Heart right ventricle (tissue), 16 donors: ENCODE results near the gene SMC4. TPM values are rescaled to one million over a fixed set of nuclear protein-coding genes. Genes with fewer than 3 reads are reported as not detected.

Source experiments
- ATAC-seq, 8 donors: fragments of 200-7000 bp; cut with Tn5 transposase; one replicate each; pipeline ENCODE4 v1.9.1; 2020; ENCODE audit warnings: mild to moderate bottlenecking in 8 of 8, moderate library complexity in 8 of 8, moderate number of reproducible peaks in 1 of 8
- DNase-seq, 2 donors: peaks; one replicate each; pipeline ENCODE4 v3.0.0-alpha.2; 2020
- H3K27ac ChIP-seq, 10 donors: fragments of 200-600 bp; sonication (generic) in 2 of 10; one replicate each; pipeline versions ENCODE4 v1.5.0 to v1.8.0; 2020 to 2022; ENCODE audit warnings: mild to moderate bottlenecking in 3 of 10
- H3K27me3 ChIP-seq, 7 donors: fragments of 200-600 bp; one replicate each; pipeline ENCODE4 v1.8.0; 2021 to 2022; ENCODE audit warnings: mild to moderate bottlenecking in 2 of 7
- H3K36me3 ChIP-seq, 9 donors: fragments of 200-600 bp; sonication (generic) in 1 of 9; one replicate each; pipeline versions ENCODE4 v1.5.0 to v1.8.0; 2020 to 2022; ENCODE audit warnings: mild to moderate bottlenecking in 2 of 9
- H3K4me1 ChIP-seq, 9 donors: fragments of 200-600 bp; sonication (generic) in 1 of 9; one replicate each; pipeline versions ENCODE4 v1.5.0 to v1.8.0; 2020 to 2022; ENCODE audit warnings: mild to moderate bottlenecking in 4 of 9
- H3K4me3 ChIP-seq, 10 donors: fragments of 200-600 bp; sonication (generic) in 2 of 10; one replicate each; pipeline versions ENCODE4 v1.5.0 to v1.8.0; 2020 to 2022; ENCODE audit warnings: mild to moderate bottlenecking in 7 of 10, moderate library complexity in 2 of 10
- H3K9me3 ChIP-seq, 11 donors: fragments of 200-600 bp in 10 of 11; sonication (generic) in 2 of 11; one replicate each; pipeline versions ENCODE4 v1.5.0 to v1.8.0; 2013 to 2022; ENCODE audit warnings: mild to moderate bottlenecking in 2 of 11, control low read depth in 1 of 11, moderate library complexity in 1 of 11
- WGBS, 2 donors: extraction: QIAGEN DNeasy Blood & Tissue Kit; methylation state at CpG; one replicate each; pipeline ENCODE4 v1.1.7; 2013; ENCODE audit warnings: inconsistent platforms in 1 of 2; 5-methylcytosine and 5-hydroxymethylcytosine counted together
- intact Hi-C, 10 donors: fragments of 100-400 bp; cut with DNase I; formaldehyde crosslinking; loops; one replicate each; pipeline versions ENCODE4 v1.11.1 to v1.14.2; 2022
- microRNA-seq, 2 donors: library from miRNA; unstranded; fragments of <30 nt; microRNA quantifications; one replicate each; pipeline ENCODE4 v1.2.0, GENCODE V29; 2021
- polyA plus RNA-seq, 2 donors: library from polyadenylated mRNA; stranded (reverse); fragments of 200-250 nt; gene quantifications; one replicate each; pipeline ENCODE4 v1.2.3, GENCODE V29; 2013
- total RNA-seq, 10 donors: library from RNA; stranded (reverse); fragmentation: NEBNext Ultra II Directional in 3 of 10; extraction: Animal tissue kit (Norgen Biotek cat#: 25700) in 3 of 10; gene quantifications; one replicate each; pipeline versions ENCODE4 v1.2.1 to v1.2.4, GENCODE V29; 2021 to 2023
- TF ChIP-seq, protein P1 (sequence below), 9 donors: fragments of 200-600 bp; sonication (generic) in 2 of 9; IDR thresholded peaks; one replicate each; pipeline versions ENCODE4 v1.5.0 to v1.8.0; 2021 to 2022; ENCODE audit warnings: antibody characterized with exemption in 9 of 9, mild to moderate bottlenecking in 5 of 9, moderate library complexity in 1 of 9
- donor health status: Arrhythmogenic right ventricular cardiomyopathy.
- donor health status: ischemic (EF 13 %, LVEDD 7.1; RV severe dilation, severe dysfunction).
- donor health status: healthy with polysubstance abuse.
- donor health status: DM: no; HTN: yes; CAD: no.
- donor health status: DM: no; HTN: no; CAD: no.
- donor health status: ischemic (EF 25% LVEDD 6.9; RV normal size, moderate dysfunction).
- donor health status: ischemic (EF 25% LVEDD 5.7; RV mildly dilated, moderate dysfunction).
- donor health status: healthy.
- donor health status: DM: yes; HTN: yes; CAD: no.
- donor health status: Ischemic cardiomyopathy.
- donor health status: ischemic (EF 35%, LVEDD 5.7; RV mildly dilated, moderate dysfunction).
- donor health status: nonischemic (EF 11% LVEDD 7.7; RV severe dilation, severe dysfunction).
- donor health status: DM: yes; HTN: yes; CAD: no.
- donor health status: PGD.
- donor health status: ischemic (EF 29% LVEDD 5.4; RV normal size, mild dysfunction).
- donor health status: nonischemic (EF 23%, LVEDD 6.1; RV moderate dilation, normal function).

SMC4 gene
- total and polyA plus RNA-seq, 12 donors, result 8.9 to 38.6 (median 17.3) TPM

DNA sequence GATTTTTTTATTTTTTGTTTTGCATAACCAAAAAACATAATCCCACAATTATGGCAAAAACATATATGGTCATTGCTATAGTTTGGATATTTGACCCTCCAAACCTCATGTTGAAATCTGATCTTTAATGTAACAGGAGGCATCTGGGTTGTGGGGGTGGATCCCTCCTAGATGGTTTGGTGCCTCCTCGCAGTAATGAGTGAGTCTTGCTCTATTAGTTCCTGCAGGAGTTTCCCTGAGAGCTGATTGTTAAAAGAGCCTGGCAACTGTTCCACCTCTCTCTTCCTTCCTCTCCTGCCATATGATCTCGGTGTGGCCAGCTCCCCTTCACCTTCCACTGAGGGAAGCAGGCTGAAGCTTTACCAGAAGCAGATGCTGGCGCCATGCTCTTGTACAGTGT is 83.3 kb downstream of the SMC4 start:
- Histone ChIP-seq H3K27me3 (peaks cover 0 to 3% (median 0%) of the 10 kb centered on the region in 7 donors), H3K9me3 (no peaks in the 10 kb centered on the region), H3K36me3 (peaks cover 0 to 4% (median 0%) of the 10 kb centered on the region in 9 donors), H3K27ac (no peak overlapping the region), H3K4me3 (no peak overlapping the region), H3K4me1 (peaks cover 0 to 4% (median 0%) of the 10 kb centered on the region in 9 donors)
- intact Hi-C loops, result loop anchor here in 1 of 10 donors (10.0 kb wide), 1 partner anchor 438 kb away; no protein-coding TSS in a partner anchor
- TF ChIP-seq, protein P1, sequence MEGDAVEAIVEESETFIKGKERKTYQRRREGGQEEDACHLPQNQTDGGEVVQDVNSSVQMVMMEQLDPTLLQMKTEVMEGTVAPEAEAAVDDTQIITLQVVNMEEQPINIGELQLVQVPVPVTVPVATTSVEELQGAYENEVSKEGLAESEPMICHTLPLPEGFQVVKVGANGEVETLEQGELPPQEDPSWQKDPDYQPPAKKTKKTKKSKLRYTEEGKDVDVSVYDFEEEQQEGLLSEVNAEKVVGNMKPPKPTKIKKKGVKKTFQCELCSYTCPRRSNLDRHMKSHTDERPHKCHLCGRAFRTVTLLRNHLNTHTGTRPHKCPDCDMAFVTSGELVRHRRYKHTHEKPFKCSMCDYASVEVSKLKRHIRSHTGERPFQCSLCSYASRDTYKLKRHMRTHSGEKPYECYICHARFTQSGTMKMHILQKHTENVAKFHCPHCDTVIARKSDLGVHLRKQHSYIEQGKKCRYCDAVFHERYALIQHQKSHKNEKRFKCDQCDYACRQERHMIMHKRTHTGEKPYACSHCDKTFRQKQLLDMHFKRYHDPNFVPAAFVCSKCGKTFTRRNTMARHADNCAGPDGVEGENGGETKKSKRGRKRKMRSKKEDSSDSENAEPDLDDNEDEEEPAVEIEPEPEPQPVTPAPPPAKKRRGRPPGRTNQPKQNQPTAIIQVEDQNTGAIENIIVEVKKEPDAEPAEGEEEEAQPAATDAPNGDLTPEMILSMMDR (IDR thresholded peaks at IDR 0.05), result no peak
- no peak for ATAC-seq
- no peak for DNase-seq
- 78 to 84% methylated on average over 3 of the region's 3 CpGs for WGBS, 2 donors

Small RNA genes lying within 50 kb of the gene (microRNA-seq; reads per million reads assigned to microRNA genes)
- 834 to 1,516 reads per million in 2 donors for gene MIR15B
- gene MIR16-2, result 237 to 405 reads per million in 2 donors

Other genes starting within 250 kb of the SMC4 start
- under 1 TPM in 8 of 10 donors, not detected in 2; 0.09 to 0.70 (median 0.19) TPM for gene C3orf80, start 174.2 kb upstream of the SMC4 start, total RNA-seq
- gene C3orf80, start 174.2 kb upstream of the SMC4 start, polyA plus RNA-seq, result under 1 TPM in 1 of 2 donors, not detected in 1; 0.10 TPM
- 10 to 100 TPM in 9 of 10 donors, 1 to 10 TPM in 1; 6.9 to 16.3 (median 14.4) TPM for gene IFT80, start 425 bp upstream of the SMC4 start, total RNA-seq
- 10 to 100 TPM in 1 of 2 donors, 1 to 10 TPM in 1; 5.3 to 14.4 TPM for gene IFT80, start 425 bp upstream of the SMC4 start, polyA plus RNA-seq
- gene TRIM59, start 50.1 kb downstream of the SMC4 start, total RNA-seq, result 1 to 10 TPM in 1 of 10 donors, under 1 TPM in 8, not detected in 1; 0.10 to 2.8 (median 0.60) TPM
- gene TRIM59, start 50.1 kb downstream of the SMC4 start, polyA plus RNA-seq, result under 1 TPM; 0.15 to 0.25 TPM
- 100 to 1,000 TPM; 110 to 190 (median 151) TPM for gene KPNA4, start 165.9 kb downstream of the SMC4 start, total RNA-seq
- 10 to 100 TPM; 21.6 to 21.7 TPM for gene KPNA4, start 165.9 kb downstream of the SMC4 start, polyA plus RNA-seq